Jurkat, Clone E6-1 (cell line): ENCODE data around the gene SMC6.

ENCODE experiments used
- DNase-seq: peaks from one replicate; pipeline ENCODE4 v3.0.0-alpha.2; 2011; ENCODE audit warnings: low read depth, low spot score
- H3K4me3 ChIP-seq: 2 replicates; pipeline ENCODE4 v1.5.1; 2011; ENCODE audit warnings: mild to moderate bottlenecking, low read length, control low read depth, moderate library complexity

The SMC6 gene

DNA sequence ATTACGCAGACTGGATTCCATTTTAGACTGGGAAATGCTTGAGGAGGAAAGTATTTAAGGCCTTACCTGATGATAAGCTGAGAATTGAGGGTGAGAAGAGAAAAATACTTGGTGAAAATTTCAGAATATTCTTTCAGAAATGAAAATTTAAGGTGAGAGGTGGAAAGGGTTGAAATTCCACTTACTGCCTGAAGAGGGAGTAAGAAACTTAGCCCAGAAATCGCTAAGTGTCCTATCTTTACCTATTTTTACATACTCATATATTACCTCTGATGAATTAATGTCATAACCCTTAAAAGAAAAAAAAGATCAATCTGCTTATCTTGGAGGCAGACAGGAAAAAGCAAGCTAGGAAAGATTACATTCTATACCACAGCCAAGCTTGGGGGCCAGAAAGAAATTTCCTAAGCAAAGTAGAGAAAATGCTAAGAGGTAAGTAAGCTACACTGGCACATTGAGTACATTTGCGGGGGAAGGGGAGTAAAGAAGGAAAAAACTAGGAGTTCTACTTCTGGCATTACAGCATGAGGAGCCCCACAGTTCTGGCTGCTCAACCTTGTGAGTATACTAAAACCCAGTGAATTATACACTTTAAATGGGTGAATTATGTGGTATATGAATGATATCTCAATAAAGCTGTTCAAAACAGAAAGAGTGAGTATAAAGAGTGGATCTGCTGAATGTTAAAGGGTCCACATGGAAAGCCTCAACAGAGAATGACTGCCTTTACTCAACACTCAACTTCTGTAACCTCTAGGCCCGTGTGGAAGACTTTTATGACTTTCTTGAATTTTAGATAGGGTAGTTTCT is 33.8 kb downstream of the SMC6 start:
- DNase-seq: peak; percentile 5

DNA sequence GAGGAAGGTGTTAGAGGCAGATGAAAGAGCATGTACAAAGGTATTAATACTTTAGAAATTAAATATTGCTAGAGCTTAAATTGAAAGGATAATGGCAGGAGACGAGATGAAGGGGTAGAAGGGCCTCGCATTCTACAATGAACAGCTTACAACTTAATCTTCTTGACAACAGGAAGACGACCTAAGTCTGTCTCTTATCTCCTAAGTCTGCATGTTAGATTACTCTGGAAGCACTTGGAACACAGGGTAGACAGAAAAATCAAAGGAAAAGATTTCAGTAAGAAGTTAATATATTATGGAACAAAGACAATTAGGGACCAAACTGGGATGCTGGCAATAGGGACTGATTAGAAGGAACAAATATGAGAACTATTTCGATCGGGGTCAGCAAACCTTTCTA is 34.9 kb downstream of the SMC6 start:
- DNase-seq: no peak
- H3K4me3 ChIP-seq: no peak overlapping the region

More for the DNA sequence above, 33.8 kb downstream of the SMC6 start:
- no peak overlapping the region for H3K4me3 ChIP-seq

DNA sequence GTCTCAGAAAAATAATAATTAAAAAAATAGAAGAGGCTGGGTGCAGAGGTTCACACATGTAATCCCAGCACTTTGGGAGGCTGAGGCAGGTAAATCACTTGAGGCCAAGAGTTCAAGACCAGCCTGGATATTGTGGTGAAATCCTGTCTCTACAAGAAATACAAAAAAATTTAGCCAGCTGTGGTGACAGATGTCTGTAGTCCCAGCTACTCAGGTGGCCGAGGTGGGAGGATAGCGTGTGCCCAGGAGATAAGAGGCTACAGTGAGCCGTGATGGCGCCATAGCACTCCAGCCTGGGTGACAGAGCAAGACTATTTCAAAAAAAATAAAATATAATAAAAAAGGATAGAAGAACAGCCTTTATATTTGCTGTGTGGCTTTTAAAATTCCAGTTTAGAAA is 35.9 kb downstream of the SMC6 start:
- no peak overlapping the region for H3K4me3 ChIP-seq
- no peak for DNase-seq

- no peak for DNase-seq
- no peak overlapping the region for H3K4me3 ChIP-seq
Measured at GRCh38 chr2:17713291-17713690, 40.3 kb downstream of the SMC6 start.

DNA sequence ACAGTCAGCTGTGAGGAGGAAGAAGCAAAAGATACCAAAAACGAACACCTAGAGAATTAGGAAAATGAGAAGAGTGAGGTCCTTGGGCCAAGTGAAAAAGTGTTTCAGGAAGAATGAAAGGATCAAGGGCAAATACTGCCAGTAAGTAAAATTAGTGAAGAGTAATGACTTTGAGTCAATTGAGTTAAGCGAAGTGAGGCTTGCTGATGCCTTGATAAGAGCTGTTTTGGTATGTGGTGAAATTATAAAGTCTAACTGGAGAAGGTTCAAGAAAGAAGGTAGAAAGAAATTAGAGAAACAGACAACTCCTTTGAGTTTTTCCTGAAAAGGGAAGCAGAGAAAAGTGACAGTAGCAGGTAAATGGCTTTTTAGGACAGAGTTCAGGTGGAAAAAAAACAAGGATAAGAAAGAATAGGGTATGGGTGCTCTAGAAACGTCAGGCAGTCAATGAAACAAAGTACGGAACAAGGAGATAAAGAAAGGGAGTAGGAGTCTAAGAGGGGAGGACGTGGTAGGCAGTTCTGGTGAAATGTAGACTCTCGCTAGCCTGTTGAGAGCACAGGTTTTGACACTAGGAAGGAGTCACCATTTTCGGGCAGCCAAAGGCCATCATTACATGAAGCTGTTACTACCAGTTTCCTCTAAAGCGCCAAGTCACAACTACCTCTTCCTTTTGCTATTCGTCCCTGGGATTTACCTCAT is 42.9 kb downstream of the SMC6 start:
- DNase-seq: no peak
- H3K4me3 ChIP-seq: no peak overlapping the region

DNA sequence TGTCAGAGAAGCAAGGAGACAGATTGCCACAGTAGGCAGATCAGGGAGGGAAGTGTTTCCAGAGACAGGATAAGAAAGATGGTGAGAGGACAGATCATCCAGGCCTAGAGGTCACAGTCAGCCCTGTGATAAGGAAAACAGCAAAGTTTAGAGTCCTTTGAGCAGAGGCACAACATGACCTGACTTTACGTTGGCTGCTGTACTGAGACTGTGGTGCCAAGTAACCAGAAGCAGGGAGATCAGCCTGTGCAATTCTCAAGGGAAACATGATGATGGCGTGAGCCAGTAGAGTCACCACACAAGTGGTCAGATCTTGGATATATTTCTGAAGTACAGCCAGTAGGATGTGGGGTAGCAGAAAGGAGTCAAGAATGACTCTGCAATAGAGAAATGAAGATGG is 43.7 kb downstream of the SMC6 start:
- no peak for DNase-seq

DNA sequence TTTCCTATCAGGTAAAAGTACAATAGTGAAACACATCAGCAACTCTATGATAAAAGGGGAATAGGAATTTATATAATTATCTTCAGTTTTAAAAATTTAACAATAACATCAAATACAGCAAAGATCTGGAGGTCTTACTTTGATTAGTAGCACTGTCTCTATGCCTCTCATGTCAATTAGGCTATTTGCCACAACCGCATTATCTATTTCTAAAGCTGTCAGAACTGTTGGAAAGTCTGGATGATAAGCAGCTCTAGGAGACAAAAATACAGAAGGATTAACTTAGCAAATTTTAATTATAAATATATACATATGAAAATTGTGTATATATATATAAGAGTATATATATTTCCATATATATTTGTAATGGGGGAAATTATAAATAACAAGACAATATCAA is 45.1 kb downstream of the SMC6 start:
- H3K4me3 ChIP-seq: no peak overlapping the region
- no peak for DNase-seq

More for the DNA sequence above, 43.7 kb downstream of the SMC6 start:
- H3K4me3 ChIP-seq: no peak overlapping the region

DNA sequence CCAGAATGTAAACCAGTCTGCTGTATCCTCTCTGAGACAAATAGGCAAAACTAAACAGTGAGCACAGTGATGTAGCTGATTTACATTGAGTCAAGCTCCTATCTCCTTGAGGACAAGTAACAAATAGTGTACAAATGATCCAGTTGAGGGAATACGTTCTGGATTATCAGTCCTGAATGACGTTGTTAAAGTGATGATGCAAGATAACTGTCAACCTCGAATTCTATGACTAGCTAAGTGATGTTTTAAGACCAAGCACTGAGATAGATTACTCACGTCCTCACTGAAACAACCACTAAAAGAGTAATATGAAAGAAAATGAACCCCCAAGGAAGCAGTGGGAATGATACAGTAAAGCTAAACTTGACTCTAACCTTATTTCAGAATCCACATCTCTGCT is 46.8 kb downstream of the SMC6 start:
- no peak for DNase-seq
- no peak overlapping the region for H3K4me3 ChIP-seq

- no peak for DNase-seq
- H3K4me3 ChIP-seq: no peak overlapping the region
Measured at GRCh38 chr2:17690776-17691175, 62.8 kb downstream of the SMC6 start.

DNA sequence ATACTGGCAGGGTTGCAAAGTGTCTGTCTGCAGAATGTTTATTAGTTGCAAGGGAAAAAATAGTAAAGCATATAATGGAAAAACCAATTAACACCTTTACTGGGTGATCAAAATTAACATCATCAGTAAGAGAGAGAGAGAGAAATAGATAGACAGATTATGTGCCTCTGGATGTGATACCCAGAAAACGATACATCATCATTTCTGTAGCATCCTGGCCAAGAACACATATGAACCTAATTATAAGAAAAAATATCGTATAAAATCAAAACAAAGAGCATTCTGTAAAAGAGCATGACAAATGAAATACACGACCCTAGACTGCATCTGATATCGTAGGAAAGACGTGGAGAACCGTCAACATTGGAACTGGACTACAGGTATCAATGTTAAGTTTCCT is 64.6 kb downstream of the SMC6 start:
- no peak for DNase-seq
- H3K4me3 ChIP-seq: no peak overlapping the region

GRCh38 chr2:17688600-17688999 is 65.0 kb downstream of the SMC6 start:
- no peak for DNase-seq
- no peak overlapping the region for H3K4me3 ChIP-seq

- no peak overlapping the region for H3K4me3 ChIP-seq
- DNase-seq: no peak
Measured at GRCh38 chr2:17683981-17684380, 69.6 kb downstream of the SMC6 start.

DNA sequence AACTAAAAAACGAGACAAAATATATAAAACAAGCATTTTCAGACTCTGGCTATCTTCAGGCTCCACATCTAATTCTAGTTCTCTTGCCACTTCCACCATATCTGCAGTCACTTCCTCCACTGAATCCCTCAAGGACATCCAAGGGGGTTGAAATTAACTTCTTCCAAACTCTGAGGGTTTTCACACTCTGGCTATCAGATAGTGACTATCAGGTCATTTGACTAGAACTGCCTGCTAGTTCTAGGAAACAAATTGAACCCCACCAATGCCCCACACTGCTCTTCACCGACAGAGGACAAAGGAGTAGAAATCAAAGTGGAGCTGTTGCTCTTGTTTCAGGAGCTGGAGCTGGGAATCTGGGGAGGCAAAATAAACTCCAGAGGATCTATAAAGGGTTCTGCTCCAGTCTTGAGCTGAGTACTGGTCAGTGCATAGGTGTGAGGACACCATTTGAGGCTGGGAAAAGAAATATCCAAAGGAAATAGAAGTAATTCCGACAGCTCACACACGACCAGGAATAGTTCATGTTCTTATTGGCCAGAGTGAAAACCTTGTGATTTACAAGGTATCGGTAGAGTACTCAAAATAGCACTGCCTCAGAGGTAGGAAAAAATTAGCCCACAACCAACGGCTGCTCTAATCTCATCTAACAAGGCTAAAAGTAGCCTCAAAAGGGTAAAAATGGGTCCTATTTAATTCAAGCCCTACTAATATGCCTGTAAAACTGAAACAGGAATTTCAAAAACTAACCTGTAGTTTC is 71.3 kb downstream of the SMC6 start:
- no peak overlapping the region for H3K4me3 ChIP-seq
- no peak for DNase-seq

DNA sequence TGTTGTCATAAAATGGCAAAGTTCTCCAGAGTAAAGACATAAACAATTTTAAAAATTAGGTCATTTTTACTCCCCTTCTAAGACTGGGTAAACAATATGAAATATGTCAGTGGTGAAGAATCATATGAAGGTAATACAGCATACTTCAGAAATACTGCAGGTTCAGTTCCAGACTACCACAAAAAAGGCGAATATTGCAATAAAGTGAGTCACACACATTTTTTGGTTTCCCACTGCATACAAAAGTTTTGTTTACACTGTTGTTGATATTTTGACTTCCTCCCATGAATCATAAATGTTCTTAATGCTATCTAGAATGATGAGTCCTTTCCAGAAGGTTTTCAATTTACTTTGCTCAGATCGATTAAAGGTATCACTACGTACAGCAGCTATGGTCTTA is 73.5 kb downstream of the SMC6 start:
- DNase-seq: no peak

GRCh38 chr2:17674817-17675216 is 78.8 kb downstream of the SMC6 start:
- H3K4me3 ChIP-seq: no peak overlapping the region
- no peak for DNase-seq

More for the DNA sequence above, 73.5 kb downstream of the SMC6 start:
- H3K4me3 ChIP-seq: no peak overlapping the region

DNA sequence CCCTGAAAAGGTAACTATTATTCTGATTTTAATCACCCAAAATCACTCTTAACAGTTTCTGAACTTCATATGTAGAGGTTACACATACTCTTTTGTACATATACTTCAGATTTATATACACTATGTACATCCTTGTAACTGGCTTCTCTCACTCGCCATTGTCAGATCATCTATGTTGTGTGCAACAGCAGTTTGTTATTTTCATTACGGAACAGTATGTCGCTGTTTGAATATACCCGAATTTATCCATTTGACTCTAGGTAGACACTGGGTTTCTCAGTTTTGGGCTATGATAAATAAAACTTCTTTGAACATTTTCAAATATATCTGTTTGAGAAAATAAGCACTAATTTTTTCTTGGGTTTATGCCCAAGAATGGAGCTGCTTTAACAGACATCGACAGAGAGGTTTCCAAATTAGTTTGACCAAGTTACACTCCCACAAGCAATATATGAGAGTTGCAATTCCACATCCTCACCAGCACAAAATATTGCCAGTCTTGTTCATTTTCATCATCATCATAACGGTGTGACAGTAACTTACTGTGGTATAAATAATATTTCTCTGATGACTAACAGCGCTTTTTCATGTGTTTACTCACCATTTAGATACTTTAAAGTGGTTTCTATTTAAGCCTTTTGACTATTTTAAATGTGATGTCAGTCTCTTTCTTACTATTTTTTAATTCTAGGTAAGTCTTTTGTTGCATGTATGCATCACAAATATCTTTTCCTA is 80.9 kb downstream of the SMC6 start:
- no peak for DNase-seq
- H3K4me3 ChIP-seq: no peak overlapping the region

GRCh38 chr2:17667898-17668297 is 85.7 kb downstream of the SMC6 start:
- no peak overlapping the region for H3K4me3 ChIP-seq
- DNase-seq: no peak

GRCh38 chr2:17664534-17664933 is 89.1 kb downstream of the SMC6 start:
- no peak for DNase-seq
- H3K4me3 ChIP-seq: no peak overlapping the region

- DNase-seq: no peak
- H3K4me3 ChIP-seq: no peak overlapping the region
Measured at GRCh38 chr2:17662723-17663122, 90.9 kb downstream of the SMC6 start.
